Measurements from ENCODE around the gene POC1B.

Gene POC1B

GRCh38 chr12:89379839-89380467, 145.9 kb downstream of the POC1B start:
- DNase-seq, result no peak

GRCh38 chr12:89379148-89379838, 146.6 kb downstream of the POC1B start:
- DNase-seq, result no peak

GRCh38 chr12:89376844-89377243, 149.0 kb downstream of the POC1B start:
- DNase-seq, result no peak

DNA sequence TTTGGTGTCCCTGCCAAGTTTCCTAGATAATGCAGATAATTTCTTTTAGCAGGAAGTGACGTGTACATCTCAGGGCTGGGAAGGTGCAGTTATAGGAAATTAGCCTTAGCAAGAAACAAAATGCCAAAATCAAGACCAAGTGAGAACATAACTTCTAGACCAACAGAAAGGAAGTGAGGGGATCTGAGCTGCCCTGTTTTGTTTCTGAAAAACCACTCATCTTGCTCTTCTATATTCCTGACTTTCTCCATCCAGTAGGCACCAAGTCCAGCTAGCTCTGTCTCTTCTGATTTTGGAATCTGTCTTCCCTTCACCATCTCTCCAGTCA, 149.7 kb downstream of the POC1B start:
- no peak for DNase-seq

- no peak for DNase-seq
Observed at GRCh38 chr12:89373763-89374572, 151.9 kb downstream of the POC1B start.

DNA sequence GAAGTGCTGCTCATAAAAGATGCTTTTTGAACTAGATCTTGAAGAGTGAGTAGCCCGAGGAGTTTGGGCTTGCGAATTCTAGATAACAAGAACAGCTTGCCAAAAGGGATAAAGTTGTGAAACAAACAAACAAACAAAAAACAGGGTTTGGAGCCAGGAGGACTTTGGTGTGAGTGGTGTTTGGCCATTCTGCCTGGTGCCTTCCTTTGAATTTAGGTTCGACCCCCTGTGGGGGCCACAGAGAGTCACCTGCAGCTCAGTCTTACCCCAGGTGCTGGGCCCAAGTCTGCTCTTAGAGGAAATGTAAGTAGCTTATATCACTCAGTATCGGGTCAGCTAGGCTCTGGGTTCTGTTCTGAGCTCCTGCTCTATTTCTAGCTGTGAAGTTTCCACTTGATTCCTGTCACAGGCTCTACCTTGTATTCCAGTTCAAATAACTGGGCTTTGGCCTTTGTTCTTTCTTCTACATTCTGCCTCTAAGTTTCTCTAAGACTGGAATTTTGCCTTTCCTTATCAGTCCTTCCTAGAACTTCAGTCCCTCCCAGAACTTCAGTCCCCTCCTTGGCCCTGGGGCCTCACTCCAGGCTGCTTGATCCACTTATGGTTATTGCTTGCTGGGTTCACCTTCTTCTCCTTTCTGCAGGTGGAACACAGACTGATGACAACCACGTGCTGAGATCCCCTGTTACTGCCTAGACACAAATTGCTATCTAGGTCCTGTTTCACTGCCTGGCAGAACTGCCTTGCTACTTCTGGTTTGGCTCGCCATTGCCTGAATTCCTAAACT, 153.1 kb downstream of the POC1B start:
- DNase-seq, result no peak

- no peak for DNase-seq
Observed at GRCh38 chr12:89370850-89371249, 155.0 kb downstream of the POC1B start.

GRCh38 chr12:89370421-89370831, 155.4 kb downstream of the POC1B start:
- no peak for DNase-seq

Measured in DMS153 (cell line).